Psoas muscle (tissue), 8 donors: ENCODE results near the gene CRIP1. TPM values are rescaled to one million over a fixed set of nuclear protein-coding genes. Genes with fewer than 3 reads are reported as not detected.
A peak's percentile ranks its signal among the peaks of the same experiment; 100 is the strongest.

Experiments
- ATAC-seq, 4 donors: fragments of 200-7000 bp; cut with Tn5 transposase; one replicate each; pipeline ENCODE4 v1.9.1; 2020; ENCODE audit warnings: moderate library complexity in 3 of 4, mild to moderate bottlenecking in 2 of 4
- DNase-seq, 2 donors: peaks; one replicate each; pipeline ENCODE4 v3.0.0-alpha.2; 2020
- H3K27ac ChIP-seq: fragments of 200-600 bp; one replicate; pipeline ENCODE4 v1.8.0; 2022
- H3K27me3 ChIP-seq, 3 donors: fragments of 200-600 bp in 1 of 3; one replicate each; pipeline versions ENCODE4 v1.6.1 to v1.8.0; 2013 to 2022; ENCODE audit warnings: low read length in 2 of 3, mild to moderate bottlenecking in 2 of 3, moderate library complexity in 1 of 3; ENCODE audit not compliant: insufficient read depth in 3 of 3
- H3K36me3 ChIP-seq, 2 donors: fragments of 200-600 bp in 1 of 2; one replicate each; pipeline versions ENCODE4 v1.6.1 to v1.8.0; 2013 to 2022; ENCODE audit warnings: low read depth in 1 of 2, mild to moderate bottlenecking in 1 of 2, moderate library complexity in 1 of 2; ENCODE audit not compliant: insufficient read depth in 1 of 2
- H3K4me1 ChIP-seq: fragments of 200-600 bp; one replicate; pipeline ENCODE4 v1.8.0; 2022
- H3K4me3 ChIP-seq: fragments of 200-600 bp; one replicate; pipeline ENCODE4 v1.8.0; 2022; ENCODE audit warnings: mild to moderate bottlenecking
- H3K9me3 ChIP-seq: fragments of 200-600 bp; one replicate; pipeline ENCODE4 v1.8.0; 2022
- CTCF ChIP-seq: fragments of 200-600 bp; IDR thresholded peaks from one replicate; pipeline ENCODE4 v1.8.0; 2022; ENCODE audit warnings: antibody characterized with exemption
- WGBS, 3 donors: extraction: QIAGEN DNeasy Blood & Tissue Kit; methylation state at CpG; one replicate each; pipeline versions ENCODE4 v1.1.6 to v1.1.7; 2013; 5-methylcytosine and 5-hydroxymethylcytosine counted together
- intact Hi-C, 2 donors: fragments of 100-400 bp; cut with DNase I; formaldehyde crosslinking; loops; one replicate each; pipeline versions ENCODE4 v1.11.0 to v1.14.2; 2022
- polyA plus RNA-seq, 3 donors: library from polyadenylated mRNA; stranded (reverse); fragments of 200-250 nt; gene quantifications; one replicate each; pipeline ENCODE4 v1.2.3, GENCODE V29; 2013
- total RNA-seq, 4 donors: library from RNA; stranded (reverse); fragmentation: NEBNext Ultra II Directional in 2 of 4; extraction: Animal tissue kit (Norgen Biotek cat#: 25700) in 2 of 4; gene quantifications; one replicate each; pipeline versions ENCODE4 v1.2.1 to v1.2.4, GENCODE V29; 2021 to 2023
- donor health status: healthy with polysubstance abuse.
- donor health status: DM: no; HTN: no; CAD: no; lungs with moderate emphysema.
- donor health status: Bipolar disorder and iron deficiency.
- donor health status: healthy.
- donor health status: DM: yes; HTN: yes; CAD: no.
- donor health status: DM: no; HTN: no; CAD: no.
- donor health status: DM: no; HTN: no; CAD: no.
- donor health status: DM: yes; HTN: yes; CAD: no.

CRIP1 gene
- total and polyA plus RNA-seq, 7 donors = 11.5 to 27.2 (median 17.5) TPM

GRCh38 chr14:105489542-105490266 is 3.0 kb downstream of the CRIP1 start:
- Histone ChIP-seq H3K27ac (peak overlapping the region; percentile 83), H3K4me1 (peaks cover 6% of the 10 kb centered on the region), H3K9me3 (no peaks in the 10 kb centered on the region), H3K4me3 (peak overlapping the region; percentile 75), H3K27me3 (peaks cover 0 to 22% (median 0%) of the 10 kb centered on the region in 3 donors), H3K36me3 (no peaks in the 10 kb centered on the region)
- intact Hi-C loops = loop anchor here (1.0 to 10.0 kb wide), 5 partner anchors 38 to 805 kb away; partner anchors contain the start of genes INF2 (in 1 of the 2) and TMEM121 (in 1 of the 2)
- ATAC-seq (peak in 3 of 4 donors; percentile 26 to 50 (median 27)), DNase-seq (peak; percentile 82 to 89)
- peak; percentile 53 for TF ChIP-seq CTCF
- 2% methylated on average over 26 to 42 of the region's 44 CpGs for WGBS, 3 donors

GRCh38 chr14:105490267-105490571 is 3.5 kb downstream of the CRIP1 start:
- no peak for TF ChIP-seq CTCF
- Histone ChIP-seq H3K36me3 (no peaks in the 10 kb centered on the region), H3K4me3 (peak overlapping the region; percentile 75), H3K4me1 (peaks cover 8% of the 10 kb centered on the region), H3K27me3 (peaks cover 0 to 22% (median 0%) of the 10 kb centered on the region in 3 donors), H3K27ac (peak overlapping the region; percentile 83), H3K9me3 (no peaks in the 10 kb centered on the region)
- intact Hi-C loops = loop anchor here (5.0 to 10.0 kb wide), 2 partner anchors 37 to 805 kb away; partner anchors contain the start of genes INF2 (in 1 of the 2) and TMEM121 (in 1 of the 2)
- WGBS, 3 donors = 0% methylated on average over 10 to 33 of the region's 33 CpGs
- peak in 1 of 2 donors; percentile 54 for DNase-seq
- peak in 1 of 4 donors; percentile 0 for ATAC-seq

- no peaks in the 10 kb centered on the region for H3K9me3 ChIP-seq
- DNase-seq = peak; percentile 100
- H3K27ac ChIP-seq = peak within 1 kb of the TSS; percentile 83
- H3K4me3 ChIP-seq = peak within 1 kb of the TSS; percentile 75
- intact Hi-C loops = loop anchor here (5.0 to 10.0 kb wide), 2 partner anchors 37 to 806 kb away; partner anchors contain the start of genes INF2 (in 1 of the 2) and TMEM121 (in 1 of the 2)
- TF ChIP-seq CTCF = peak; percentile 86
- no peaks in the 10 kb centered on the region for H3K36me3 ChIP-seq
- WGBS, 3 donors = 0% methylated on average over 73 to 94 of the region's 94 CpGs
- H3K27me3 ChIP-seq = peaks cover 0 to 17% (median 0%) of the 10 kb centered on the region in 3 donors
- ATAC-seq = peak; percentile 88 to 90 (median 89)
- peaks cover 13% of the 10 kb centered on the region for H3K4me1 ChIP-seq
Measured at GRCh38 chr14:105490572-105491365, 4.1 kb downstream of the CRIP1 start, which contains the start of gene TEDC1. Gene TEDC1, plus strand, starts transcription at chr14:105491246. Its CDS starts 130 bp downstream, at chr14:105491376.

GRCh38 chr14:105491366-105491973 is 4.8 kb downstream of the CRIP1 start:
- Histone ChIP-seq H3K36me3 (no peaks in the 10 kb centered on the region), H3K4me1 (peaks cover 19% of the 10 kb centered on the region), H3K27me3 (peaks cover 0 to 10% (median 0%) of the 10 kb centered on the region in 3 donors), H3K4me3 (peak overlapping the region; percentile 75), H3K9me3 (no peaks in the 10 kb centered on the region), H3K27ac (peak overlapping the region; percentile 82)
- ATAC-seq (peak; percentile 2 to 27 (median 20)), DNase-seq (peak; percentile 74 to 90)
- no peak for TF ChIP-seq CTCF
- 1 to 2% (median 1%) methylated on average over 34 to 53 of the region's 53 CpGs for WGBS, 3 donors
- intact Hi-C loops = loop anchor here (5.0 to 10.0 kb wide), 2 partner anchors 36 to 807 kb away; partner anchors contain the start of genes INF2 (in 1 of the 2) and TMEM121 (in 1 of the 2)
